HG03521 (cell line): ENCODE data around the gene RFX4.

Source experiments
- ATAC-seq: cut with Tn5 transposase; IDR thresholded peaks from one replicate; pipeline ENCODE4 v1.9.1; 2021; ENCODE audit warnings: mild to moderate bottlenecking, moderate library complexity; ENCODE audit not compliant: unreplicated experiment

Gene RFX4

GRCh38 chr12:106758349-106759110 lies 175.7 kb downstream of the RFX4 start:
- ATAC-seq = no peak

GRCh38 chr12:106759526-106760183 lies 176.9 kb downstream of the RFX4 start:
- ATAC-seq = no peak

DNA sequence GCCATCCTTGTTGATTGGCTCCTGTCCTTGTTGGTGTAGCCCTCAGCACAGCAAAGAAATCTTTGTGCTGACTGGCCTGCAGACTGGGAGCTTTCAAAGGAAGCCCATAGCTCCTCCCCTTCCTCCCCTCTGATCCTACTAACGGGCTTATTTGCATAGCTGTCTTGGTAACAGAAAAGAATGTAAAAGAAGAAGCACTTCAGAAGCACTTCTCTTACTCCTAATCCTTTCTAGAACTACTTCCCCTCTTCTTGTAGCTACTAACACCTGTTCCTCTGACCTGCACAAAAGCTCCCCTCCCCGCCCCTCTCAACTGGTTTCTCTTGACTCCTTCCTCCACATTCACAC lies 177.4 kb downstream of the RFX4 start:
- peak; percentile 99 for ATAC-seq

GRCh38 chr12:106764220-106764619 lies 181.4 kb downstream of the RFX4 start:
- ATAC-seq = no peak

DNA sequence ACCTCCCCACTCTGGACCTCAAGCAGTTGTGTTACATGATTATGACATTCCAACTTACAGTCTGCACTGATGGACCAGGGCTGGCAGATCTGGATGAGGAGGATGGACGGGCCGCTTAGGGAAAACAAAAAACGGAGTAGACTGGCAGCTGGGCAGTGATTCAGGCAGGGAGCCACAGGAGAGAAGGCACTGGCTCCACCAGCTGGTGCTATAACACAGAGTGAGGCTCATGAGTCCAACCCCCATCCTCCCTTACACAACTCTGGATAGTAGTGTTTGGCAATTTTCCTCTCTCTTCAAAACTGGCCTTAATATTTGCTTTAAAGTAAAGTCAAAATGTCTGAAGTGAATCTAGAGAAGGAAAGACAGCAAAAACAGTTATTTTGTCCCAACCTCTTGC lies 181.9 kb downstream of the RFX4 start:
- no peak for ATAC-seq

DNA sequence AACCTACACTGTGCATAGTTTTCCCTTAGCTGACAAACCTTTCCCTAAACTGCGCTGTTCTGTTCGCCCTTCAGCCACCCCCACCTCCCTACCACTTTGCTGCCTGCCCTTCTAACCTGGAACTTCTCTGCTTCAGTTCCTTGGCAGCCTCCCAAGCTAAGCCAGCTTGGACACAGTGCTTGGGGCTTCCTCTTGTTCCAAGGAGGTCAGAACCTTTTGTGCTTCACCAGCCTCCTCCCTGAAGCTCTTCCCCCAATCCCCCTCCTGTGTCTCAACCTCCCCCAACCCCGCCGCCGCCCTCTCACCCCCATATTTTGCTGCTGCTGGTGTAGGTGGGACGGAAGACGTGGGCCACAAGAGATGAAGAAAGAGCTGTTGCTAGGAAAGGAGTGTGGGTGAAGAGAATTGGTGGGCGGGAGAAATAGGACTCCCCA lies 183.6 kb downstream of the RFX4 start:
- ATAC-seq = no peak

- no peak for ATAC-seq
Observed at GRCh38 chr12:106767206-106767605, 184.4 kb downstream of the RFX4 start.

GRCh38 chr12:106767954-106768822 lies 185.4 kb downstream of the RFX4 start:
- no peak for ATAC-seq

- no peak for ATAC-seq
Observed at GRCh38 chr12:106769078-106769477, 186.3 kb downstream of the RFX4 start.

DNA sequence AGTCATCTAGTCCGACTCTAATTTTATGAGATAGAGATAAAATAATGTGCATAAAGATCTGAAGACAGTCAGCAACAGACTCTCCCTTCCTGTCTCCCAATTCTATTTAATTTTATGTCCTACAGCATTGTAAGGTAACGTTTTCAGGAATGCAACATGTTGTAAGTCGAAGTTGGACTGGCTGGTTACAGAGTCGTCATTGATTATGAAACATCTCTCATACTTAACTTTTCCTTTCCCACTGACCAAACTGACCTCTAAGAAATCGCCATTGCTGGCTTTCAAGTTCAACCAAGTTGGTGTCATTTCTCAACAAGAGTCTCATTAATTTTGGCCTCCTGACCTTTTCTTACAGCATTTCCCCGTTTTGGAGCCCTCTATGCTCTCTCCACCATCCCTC lies 186.7 kb downstream of the RFX4 start:
- ATAC-seq = no peak

DNA sequence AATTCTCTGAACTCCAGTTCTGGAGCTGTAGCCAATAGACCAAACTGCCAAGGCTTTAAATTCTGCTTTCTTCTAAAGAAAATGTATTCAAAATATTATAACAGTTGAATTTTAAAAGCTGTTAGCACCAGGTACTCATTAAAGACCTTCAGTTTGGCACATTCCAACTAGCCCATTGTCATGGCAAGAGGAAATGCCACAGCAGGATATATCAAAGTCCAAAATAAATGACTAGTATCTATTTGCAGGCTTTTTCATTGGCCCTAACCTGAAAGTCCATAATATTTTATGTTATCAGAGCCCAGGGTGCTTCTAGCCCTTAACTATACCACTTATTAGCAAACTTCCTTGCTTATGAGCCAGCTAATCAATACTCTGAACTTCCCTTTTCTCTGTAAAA lies 188.6 kb downstream of the RFX4 start:
- ATAC-seq = no peak

- ATAC-seq = no peak
Observed at GRCh38 chr12:106773286-106774004, 190.6 kb downstream of the RFX4 start.

- ATAC-seq = peak; percentile 83
Observed at GRCh38 chr12:106774005-106774807, 191.4 kb downstream of the RFX4 start, which contains the start of gene RIC8B. Gene RIC8B (plus strand): TSS chr12:106774682. CDS start chr12:106774746, 64 bp downstream.

DNA sequence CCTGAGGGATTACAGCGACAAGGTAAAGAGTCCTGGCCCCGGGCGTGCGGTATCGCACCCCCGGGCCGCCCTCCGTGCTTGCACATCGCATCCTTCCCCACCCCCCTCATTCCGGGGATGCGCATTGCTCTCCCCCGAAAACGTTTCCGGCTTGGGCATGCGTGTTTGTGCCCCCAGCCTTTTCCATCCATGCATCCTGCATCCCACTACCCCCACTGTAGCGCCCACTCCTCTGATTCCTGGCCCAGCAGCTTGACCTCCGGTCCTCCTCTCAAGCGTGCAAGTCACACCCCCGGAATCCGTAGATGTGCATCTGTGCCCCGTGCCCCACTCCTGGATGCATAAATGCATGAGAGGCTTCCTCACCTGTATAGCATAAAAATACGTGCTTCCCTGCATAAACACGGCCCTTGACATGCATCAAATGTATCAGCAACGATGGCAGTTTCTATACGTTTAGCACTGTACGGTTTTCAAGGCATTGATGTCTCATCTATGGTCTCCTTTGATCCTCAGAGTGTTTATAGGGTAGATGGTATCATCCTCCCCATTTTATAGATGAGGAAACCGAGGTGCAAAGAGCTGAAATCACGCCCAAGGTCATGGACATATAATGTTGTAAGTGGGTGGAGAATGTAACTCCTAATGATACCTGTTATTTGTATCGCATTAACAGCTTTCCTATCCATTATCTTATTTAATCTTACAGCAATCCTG lies 192.2 kb downstream of the RFX4 start:
- ATAC-seq = peak; percentile 1

DNA sequence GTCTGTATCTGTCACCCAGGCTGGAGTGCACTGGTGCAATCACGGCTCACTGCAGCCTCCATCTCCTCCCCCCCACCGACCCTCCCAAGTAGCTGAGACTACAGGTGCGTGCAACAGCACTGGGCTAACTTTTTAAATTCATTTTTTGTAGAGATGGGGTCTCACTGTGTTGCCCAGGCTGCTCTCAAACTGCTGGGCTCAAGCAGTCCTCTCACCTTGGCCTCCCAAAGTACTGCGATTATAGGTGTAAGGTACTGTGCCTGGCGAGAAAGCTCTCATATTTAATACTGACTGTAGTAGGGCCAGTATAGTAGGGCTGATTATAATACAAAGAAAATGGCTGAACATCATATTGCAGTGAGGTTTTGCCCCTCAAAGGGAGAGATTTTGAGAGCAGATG lies 194.1 kb downstream of the RFX4 start:
- no peak for ATAC-seq

GRCh38 chr12:106780010-106780631 lies 197.3 kb downstream of the RFX4 start:
- ATAC-seq = no peak

DNA sequence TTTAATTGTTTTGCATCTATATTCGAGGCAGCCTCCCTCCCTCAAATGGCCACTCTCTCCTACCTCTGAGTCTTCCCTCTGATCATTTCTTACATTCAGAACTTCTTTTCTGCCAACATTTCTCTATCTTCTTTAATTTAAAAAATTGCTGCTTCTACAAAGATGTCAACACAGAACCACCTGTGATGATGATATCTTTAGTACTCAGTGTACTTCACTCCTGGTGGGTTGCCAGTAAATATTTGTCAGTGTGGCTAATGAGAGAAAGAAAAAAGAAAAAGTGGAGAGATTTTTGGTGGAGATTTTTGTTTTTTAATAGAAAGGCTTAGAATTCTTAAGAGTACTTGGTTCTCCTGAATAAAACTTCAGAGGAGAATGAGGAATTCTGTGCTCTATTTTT lies 199.8 kb downstream of the RFX4 start:
- ATAC-seq = no peak

GRCh38 chr12:106783515-106783914 lies 200.7 kb downstream of the RFX4 start:
- no peak for ATAC-seq

- no peak for ATAC-seq
Observed at GRCh38 chr12:106790020-106790419, 207.2 kb downstream of the RFX4 start.
